Mesenchymal stem cell (in vitro differentiated cells and primary cell): ENCODE measurements around the gene NRTN.

ENCODE experiments used
- DNase-seq: peaks from one replicate; pipeline ENCODE4 v3.0.0-alpha.2; 2013
- H2AFZ ChIP-seq: one replicate; pipeline ENCODE4 v1.6.1; 2013; ENCODE audit warnings: low read depth, mild to moderate bottlenecking, control low read depth, inconsistent platforms, low read length, moderate library complexity
- H2AK5ac ChIP-seq: 2 replicates; pipeline ENCODE4 v1.6.1; 2013; ENCODE audit warnings: low read length, moderate library complexity, mild to moderate bottlenecking, inconsistent platforms; ENCODE audit not compliant: severe bottlenecking
- H2BK120ac ChIP-seq: one replicate; pipeline ENCODE4 v1.6.1; 2013; ENCODE audit warnings: low read depth, mild to moderate bottlenecking, inconsistent platforms, low read length, moderate library complexity
- H2BK12ac ChIP-seq, 2 experiments: one replicate each; pipeline ENCODE4 v1.6.1; 2013; ENCODE audit warnings: inconsistent platforms in 2 of 2, low read length in 2 of 2, mild to moderate bottlenecking in 2 of 2, moderate library complexity in 2 of 2, control low read depth in 1 of 2
- H2BK15ac ChIP-seq: one replicate; pipeline ENCODE4 v1.6.1; 2013; ENCODE audit warnings: mild to moderate bottlenecking, low read depth, inconsistent platforms; ENCODE audit not compliant: poor library complexity, severe bottlenecking
- H2BK5ac ChIP-seq: 2 replicates; pipeline ENCODE4 v1.6.1; 2013; ENCODE audit warnings: low read depth, mild to moderate bottlenecking, low read length, control low read depth, inconsistent platforms; ENCODE audit not compliant: poor library complexity, severe bottlenecking
- H3K14ac ChIP-seq, 2 experiments: one replicate each; pipeline ENCODE4 v1.6.1; 2013; ENCODE audit warnings: inconsistent platforms in 2 of 2, low read length in 2 of 2, control low read depth in 1 of 2, mild to moderate bottlenecking in 1 of 2, moderate library complexity in 1 of 2
- H3K18ac ChIP-seq, 2 experiments: one replicate each; pipeline ENCODE4 v1.6.1; 2013; ENCODE audit warnings: inconsistent platforms in 2 of 2, low read length in 2 of 2, control low read depth in 1 of 2, low read depth in 1 of 2, mild to moderate bottlenecking in 1 of 2
- H3K23ac ChIP-seq, 2 experiments: one replicate each; pipeline ENCODE4 v1.6.1; 2013; ENCODE audit warnings: inconsistent platforms in 2 of 2, low read length in 2 of 2, mild to moderate bottlenecking in 2 of 2, moderate library complexity in 2 of 2, control low read depth in 1 of 2
- H3K27ac ChIP-seq: 2 replicates; pipeline ENCODE4 v1.5.1; 2013; ENCODE audit warnings: mild to moderate bottlenecking, moderate library complexity, low read length, control low read depth, inconsistent platforms; ENCODE audit not compliant: poor library complexity, severe bottlenecking
- H3K27me3 ChIP-seq, 2 experiments: 2 replicates each; pipeline versions ENCODE4 v1.6.1 to v1.7.0; 2013; ENCODE audit warnings: low read length in 2 of 2, mild to moderate bottlenecking in 2 of 2, moderate library complexity in 2 of 2, control low read depth in 1 of 2, inconsistent platforms in 1 of 2; ENCODE audit not compliant: control insufficient read depth in 1 of 2, insufficient read depth in 1 of 2
- H3K36me3 ChIP-seq, 2 experiments: 2 replicates each; pipeline versions ENCODE4 v1.6.1 to v1.7.0; 2013; ENCODE audit warnings: low read length in 2 of 2, control low read depth in 1 of 2, inconsistent platforms in 1 of 2, low read depth in 1 of 2, mild to moderate bottlenecking in 1 of 2; ENCODE audit not compliant: insufficient read depth in 2 of 2, control insufficient read depth in 1 of 2
- H3K4ac ChIP-seq, 2 experiments: one replicate each; pipeline ENCODE4 v1.6.1; 2013; ENCODE audit warnings: inconsistent platforms in 2 of 2, low read length in 2 of 2, mild to moderate bottlenecking in 2 of 2, moderate library complexity in 2 of 2, control low read depth in 1 of 2, low read depth in 1 of 2
- H3K4me1 ChIP-seq: 2 replicates; pipeline ENCODE4 v1.6.1; 2013; ENCODE audit warnings: low read depth, low read length, control low read depth; ENCODE audit not compliant: control insufficient read depth, insufficient read depth
- H3K4me2 ChIP-seq: 2 replicates; pipeline ENCODE4 v1.6.1; 2013; ENCODE audit warnings: low read length, mild to moderate bottlenecking, inconsistent platforms; ENCODE audit not compliant: poor library complexity, severe bottlenecking
- H3K4me3 ChIP-seq, 2 experiments: 2 replicates each; pipeline versions ENCODE4 v1.5.1 to v1.7.0; 2013; ENCODE audit warnings: low read length in 2 of 2, mild to moderate bottlenecking in 2 of 2, control low read depth in 1 of 2, low read depth in 1 of 2; ENCODE audit not compliant: insufficient read depth in 1 of 2
- H3K79me1 ChIP-seq: replicated peaks from 2 replicates; pipeline ENCODE4 v1.6.1; 2013; ENCODE audit warnings: mild to moderate bottlenecking, control low read depth, low read length, inconsistent platforms; ENCODE audit not compliant: poor library complexity, severe bottlenecking
- H3K9ac ChIP-seq: 2 replicates; pipeline ENCODE4 v1.7.0; 2013; ENCODE audit warnings: mild to moderate bottlenecking, low read length, moderate library complexity
- H3K9me3 ChIP-seq: 2 replicates; pipeline ENCODE4 v1.7.0; 2013; ENCODE audit warnings: mild to moderate bottlenecking, low read length; ENCODE audit not compliant: control insufficient read depth
- H4K8ac ChIP-seq: one replicate; pipeline ENCODE4 v1.6.1; 2013; ENCODE audit warnings: inconsistent platforms, mild to moderate bottlenecking, low read length, moderate library complexity
- H4K91ac ChIP-seq: one replicate; pipeline ENCODE4 v1.6.1; 2013; ENCODE audit warnings: mild to moderate bottlenecking, low read length, inconsistent platforms
- WGBS: methylation state at CpG from one replicate; pipeline ENCODE4 v1.1.7; 2013; ENCODE audit warnings: mixed read lengths; 5-methylcytosine and 5-hydroxymethylcytosine counted together

The NRTN gene

DNA sequence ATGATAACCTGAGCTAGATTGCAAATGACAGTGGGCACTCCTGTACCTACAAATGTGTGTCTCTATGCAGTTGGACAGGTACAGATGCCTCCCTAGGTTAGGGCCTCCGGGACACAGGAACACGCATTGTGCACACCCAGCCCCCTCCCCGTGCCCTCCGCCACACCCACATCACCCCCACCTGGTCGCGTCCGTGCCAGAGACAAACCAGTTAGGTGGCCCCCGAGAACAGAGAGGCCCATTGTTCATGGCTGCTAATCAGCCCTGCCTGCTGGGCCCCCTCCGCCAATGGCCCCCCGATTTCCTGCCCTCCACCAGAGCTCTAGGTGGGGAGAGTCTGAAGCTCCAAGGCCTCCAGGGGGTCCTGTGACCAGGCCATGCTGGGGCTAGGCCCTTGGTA lies 13.7 kb downstream of the NRTN start:
- Histone ChIP-seq H3K18ac (no peak overlapping the region), H3K14ac (peak overlapping the region in 1 of 2 experiments; percentile 37), H2BK12ac (no peak overlapping the region), H3K9me3 (no peaks in the 10 kb centered on the region), H3K4ac (no peak overlapping the region), H4K8ac (no peak overlapping the region), H3K4me3 (peak overlapping the region in 1 of 2 experiments; percentile 23), H3K79me1 (no peaks in the 10 kb centered on the region), H2BK15ac (no peak overlapping the region), H2BK5ac (no peak overlapping the region), H2AK5ac (no peak overlapping the region), H4K91ac (peak overlapping the region; percentile 72), H3K23ac (no peak overlapping the region), H3K9ac (no peak overlapping the region), H3K4me1 (peaks cover 2% of the 10 kb centered on the region), H3K36me3 (no peaks in the 10 kb centered on the region), H3K4me2 (no peak overlapping the region), H3K27ac (no peak overlapping the region), H3K27me3 (peaks cover 11 to 35% of the 10 kb centered on the region in 2 experiments), H2BK120ac (no peak overlapping the region), H2AFZ (no peak overlapping the region)
- 90% methylated on average over 10 of the region's 10 CpGs for WGBS
- no peak for DNase-seq

DNA sequence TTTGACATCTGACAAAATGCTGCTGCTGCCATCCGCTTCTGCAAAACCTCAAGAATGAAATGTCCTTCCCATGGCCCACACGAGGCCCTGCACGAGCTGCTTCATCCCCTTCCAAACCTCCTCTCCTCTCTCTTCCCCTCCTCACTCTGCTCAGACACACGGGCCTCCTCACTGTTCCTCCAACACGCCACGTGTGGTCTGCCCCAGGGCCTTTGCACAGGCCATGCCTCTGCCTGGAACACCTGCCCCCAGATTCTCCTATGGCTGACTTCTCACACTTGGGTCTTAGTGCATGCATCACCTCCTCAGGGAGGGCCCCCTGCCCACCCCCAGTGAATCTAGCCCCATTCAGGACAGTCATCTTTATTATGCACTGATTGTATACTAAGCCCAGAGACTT lies 15.9 kb downstream of the NRTN start:
- Histone ChIP-seq H2BK15ac (no peak overlapping the region), H2AK5ac (no peak overlapping the region), H3K27me3 (peaks cover 0 to 23% of the 10 kb centered on the region in 2 experiments), H4K8ac (no peak overlapping the region), H3K4me2 (no peak overlapping the region), H3K4me1 (peaks cover 2% of the 10 kb centered on the region), H3K4me3 (no peak overlapping the region), H2BK12ac (no peak overlapping the region), H3K9ac (no peak overlapping the region), H3K27ac (no peak overlapping the region), H4K91ac (peak overlapping the region; percentile 39), H3K18ac (no peak overlapping the region), H3K4ac (no peak overlapping the region), H3K36me3 (no peaks in the 10 kb centered on the region), H2BK120ac (no peak overlapping the region), H2BK5ac (no peak overlapping the region), H2AFZ (no peak overlapping the region), H3K23ac (no peak overlapping the region), H3K14ac (no peak overlapping the region), H3K9me3 (no peaks in the 10 kb centered on the region), H3K79me1 (no peaks in the 10 kb centered on the region)
- WGBS: 69% methylated on average over 6 of the region's 6 CpGs
- DNase-seq: no peak

- Histone ChIP-seq H3K18ac (no peak overlapping the region), H4K8ac (no peak overlapping the region), H4K91ac (no peak overlapping the region), H2BK15ac (no peak overlapping the region), H3K4ac (no peak overlapping the region), H3K4me1 (peaks cover 5% of the 10 kb centered on the region), H2AK5ac (no peak overlapping the region), H3K36me3 (no peaks in the 10 kb centered on the region), H3K9me3 (no peaks in the 10 kb centered on the region), H2AFZ (no peak overlapping the region), H2BK12ac (no peak overlapping the region), H3K14ac (no peak overlapping the region), H3K79me1 (no peaks in the 10 kb centered on the region), H3K4me2 (no peak overlapping the region), H3K4me3 (no peak overlapping the region), H2BK120ac (no peak overlapping the region), H3K27me3 (peaks cover 0 to 26% of the 10 kb centered on the region in 2 experiments), H3K9ac (no peak overlapping the region), H2BK5ac (no peak overlapping the region), H3K27ac (no peak overlapping the region), H3K23ac (no peak overlapping the region)
- no peak for DNase-seq
- WGBS: 76% methylated on average over 8 of the region's 8 CpGs
Observed at GRCh38 chr19:5821521-5822180, 16.8 kb downstream of the NRTN start.

- H4K8ac ChIP-seq: no peak overlapping the region
- H3K4me1 ChIP-seq: peaks cover 11% of the 10 kb centered on the region
- H3K27me3 ChIP-seq: peaks cover 0 to 28% of the 10 kb centered on the region in 2 experiments
- H3K23ac ChIP-seq: no peak overlapping the region
- H2BK120ac ChIP-seq: no peak overlapping the region
- no peaks in the 10 kb centered on the region for H3K36me3 ChIP-seq
- WGBS: 81% methylated on average over 29 of the region's 30 CpGs
- H3K9ac ChIP-seq: no peak overlapping the region
- no peak overlapping the region for H4K91ac ChIP-seq
- no peak overlapping the region for H2AK5ac ChIP-seq
- no peak overlapping the region for H3K18ac ChIP-seq
- no peak overlapping the region for H2BK5ac ChIP-seq
- no peak overlapping the region for H2BK12ac ChIP-seq
- no peak for DNase-seq
- no peak overlapping the region for H3K14ac ChIP-seq
- H3K9me3 ChIP-seq: no peaks in the 10 kb centered on the region
- no peak overlapping the region for H3K4me3 ChIP-seq
- H3K4me2 ChIP-seq: no peak overlapping the region
- H3K79me1 ChIP-seq: no peaks in the 10 kb centered on the region
- H3K4ac ChIP-seq: no peak overlapping the region
- H3K27ac ChIP-seq: no peak overlapping the region
- no peak overlapping the region for H2BK15ac ChIP-seq
- H2AFZ ChIP-seq: no peak overlapping the region
Observed at GRCh38 chr19:5822181-5822844, 17.4 kb downstream of the NRTN start.
